Skeletal muscle tissue (tissue), 4 donors: ENCODE data around the gene RARA. TPM values are rescaled to one million over a fixed set of nuclear protein-coding genes. Genes with fewer than 3 reads are reported as not detected.
A peak's percentile ranks its signal among the peaks of the same experiment; 100 is the strongest.

ENCODE experiments used
- H3K27ac ChIP-seq: one replicate; pipeline ENCODE4 v1.7.0; 2013; ENCODE audit warnings: mild to moderate bottlenecking, low read depth, low read length, inconsistent platforms
- H3K27me3 ChIP-seq, 3 donors: one replicate each; pipeline ENCODE4 v1.7.0; 2013; ENCODE audit warnings: low read length in 3 of 3; ENCODE audit not compliant: control insufficient read depth in 3 of 3, insufficient read depth in 3 of 3
- H3K36me3 ChIP-seq, 3 donors: one replicate each; pipeline ENCODE4 v1.7.0; 2013; ENCODE audit warnings: low read length in 3 of 3; ENCODE audit not compliant: control insufficient read depth in 3 of 3, insufficient read depth in 3 of 3
- H3K4me1 ChIP-seq, 3 donors: one replicate each; pipeline ENCODE4 v1.7.0; 2013; ENCODE audit warnings: low read length in 3 of 3, mild to moderate bottlenecking in 3 of 3; ENCODE audit not compliant: control insufficient read depth in 3 of 3, insufficient read depth in 3 of 3
- H3K4me3 ChIP-seq, 3 donors: one replicate each; pipeline ENCODE4 v1.7.0; 2013; ENCODE audit warnings: low read length in 3 of 3
- H3K9ac ChIP-seq, 3 donors: one replicate each; pipeline ENCODE4 v1.7.0; 2013; ENCODE audit warnings: low read length in 3 of 3, mild to moderate bottlenecking in 3 of 3, moderate library complexity in 2 of 3, low read depth in 1 of 3
- H3K9me3 ChIP-seq, 3 donors: one replicate each; pipeline ENCODE4 v1.7.0; 2013; ENCODE audit warnings: low read length in 3 of 3; ENCODE audit not compliant: control insufficient read depth in 3 of 3
- total RNA-seq: library from RNA; depleted of rRNA; stranded (reverse); fragments of >200 nt; gene quantifications from one replicate; pipeline ENCODE4 v1.2.3, GENCODE V29; 2014
- donor health status: Osteomylitis.

RARA gene
- total RNA-seq, 1 donor from 2014 or later = 17.2 TPM

DNA sequence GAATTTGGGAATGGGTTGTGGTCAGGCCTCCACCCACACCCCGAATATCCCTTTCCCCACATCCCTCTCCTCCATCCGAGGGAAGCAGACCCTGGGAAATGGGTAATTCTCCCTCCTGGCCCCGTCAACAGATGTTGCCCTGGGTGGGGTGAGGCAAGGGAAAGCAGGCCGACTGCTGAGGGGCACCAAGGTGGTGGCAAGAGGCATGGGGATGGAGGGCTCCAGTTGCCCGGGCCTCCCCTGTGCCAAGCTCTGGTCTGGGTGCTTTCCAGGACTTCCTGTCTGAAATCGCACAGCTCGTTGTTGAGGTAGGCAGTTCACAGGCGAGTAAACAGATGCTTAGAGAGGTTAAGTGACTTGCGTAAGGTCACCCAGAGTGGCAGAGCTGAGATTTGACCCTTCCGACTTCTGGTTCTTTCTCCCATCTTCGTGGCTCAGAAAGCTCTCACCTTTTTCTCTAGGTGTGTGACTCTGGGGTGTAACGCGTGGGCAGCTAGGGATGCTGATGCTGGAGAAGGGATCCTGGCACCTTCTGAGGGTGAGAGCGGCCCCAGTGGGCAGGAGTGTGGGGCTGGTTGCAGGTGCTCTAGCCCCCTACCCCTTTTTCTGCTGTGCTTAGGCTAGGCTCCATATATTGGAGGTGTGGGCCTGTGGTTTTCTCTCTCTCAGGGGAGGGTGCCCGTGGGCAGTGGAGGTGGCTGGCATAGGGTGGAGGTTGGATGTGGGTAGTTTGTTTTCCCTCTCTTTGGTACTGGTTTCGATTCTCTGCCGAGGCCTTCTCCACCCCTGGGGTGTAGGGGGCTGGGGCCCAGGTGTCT, 17.2 kb downstream of the RARA start:
- no peaks in the 10 kb centered on the region for H3K9me3 ChIP-seq
- H3K4me3 ChIP-seq = peak overlapping the region; percentile 7 to 45 (median 28)
- H3K27ac ChIP-seq = peak overlapping the region; percentile 81
- H3K36me3 ChIP-seq = peaks cover 0 to under 1% (median 0%) of the 10 kb centered on the region in 3 donors
- peak overlapping the region; percentile 33 to 66 (median 48) for H3K9ac ChIP-seq
- no peaks in the 10 kb centered on the region for H3K27me3 ChIP-seq
- peaks cover 93 to 99% (median 94%) of the 10 kb centered on the region in 3 donors for H3K4me1 ChIP-seq

GRCh38 chr17:40326832-40327199, 17.8 kb downstream of the RARA start:
- Histone ChIP-seq H3K27ac (peak overlapping the region; percentile 81), H3K4me1 (peaks cover 93 to 99% (median 94%) of the 10 kb centered on the region in 3 donors), H3K9me3 (no peaks in the 10 kb centered on the region), H3K36me3 (peaks cover 0 to 2% (median 0%) of the 10 kb centered on the region in 3 donors), H3K27me3 (no peaks in the 10 kb centered on the region), H3K9ac (peak overlapping the region; percentile 48 to 66 (median 61)), H3K4me3 (peak overlapping the region in 2 of 3 donors; percentile 7 to 45)

GRCh38 chr17:40327244-40327729, 18.3 kb downstream of the RARA start:
- Histone ChIP-seq H3K27ac (peak overlapping the region; percentile 81), H3K27me3 (no peaks in the 10 kb centered on the region), H3K9me3 (no peaks in the 10 kb centered on the region), H3K4me3 (peak overlapping the region in 2 of 3 donors; percentile 27 to 41), H3K4me1 (peaks cover 93 to 99% (median 94%) of the 10 kb centered on the region in 3 donors), H3K9ac (peak overlapping the region in 2 of 3 donors; percentile 61 to 66), H3K36me3 (peaks cover 0 to 2% (median 0%) of the 10 kb centered on the region in 3 donors)

- peak overlapping the region; percentile 81 for H3K27ac ChIP-seq
- peaks cover 93 to 99% (median 94%) of the 10 kb centered on the region in 3 donors for H3K4me1 ChIP-seq
- H3K9ac ChIP-seq = peak overlapping the region; percentile 22 to 66 (median 59)
- no peaks in the 10 kb centered on the region for H3K27me3 ChIP-seq
- H3K4me3 ChIP-seq = peak overlapping the region in 2 of 3 donors; percentile 27 to 41
- H3K36me3 ChIP-seq = peaks cover 0 to 2% (median 0%) of the 10 kb centered on the region in 3 donors
- no peaks in the 10 kb centered on the region for H3K9me3 ChIP-seq
Measured at GRCh38 chr17:40327735-40328385, 18.9 kb downstream of the RARA start.

DNA sequence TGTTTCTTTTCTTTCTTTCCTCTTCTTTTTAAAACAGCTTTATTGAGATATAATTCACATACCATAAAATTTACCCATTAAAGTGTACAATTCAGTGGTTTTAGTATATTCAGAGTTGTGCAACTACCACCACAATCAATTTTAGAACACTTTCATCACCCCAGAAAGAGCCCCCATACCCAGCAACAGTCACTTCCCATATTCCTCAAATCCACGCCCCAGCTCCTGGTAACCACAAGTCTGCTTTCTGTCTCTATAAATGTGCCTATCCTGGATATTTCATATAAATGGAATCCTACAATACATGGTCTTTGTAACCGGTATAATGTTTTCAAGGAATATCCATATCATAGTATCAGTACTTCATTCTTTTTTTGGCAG, 19.4 kb downstream of the RARA start:
- Histone ChIP-seq H3K4me1 (peaks cover 93 to 99% (median 94%) of the 10 kb centered on the region in 3 donors), H3K27ac (peak overlapping the region; percentile 81)

GRCh38 chr17:40329839-40330794, 21.1 kb downstream of the RARA start:
- peak overlapping the region; percentile 41 to 46 (median 45) for H3K4me3 ChIP-seq

More for the DNA sequence above, 19.4 kb downstream of the RARA start:
- no peaks in the 10 kb centered on the region for H3K9me3 ChIP-seq
- peaks cover 0 to 2% (median 0%) of the 10 kb centered on the region in 3 donors for H3K36me3 ChIP-seq
- no peak overlapping the region for H3K4me3 ChIP-seq
- H3K9ac ChIP-seq = peak overlapping the region in 1 of 3 donors; percentile 59
- H3K27me3 ChIP-seq = no peaks in the 10 kb centered on the region

DNA sequence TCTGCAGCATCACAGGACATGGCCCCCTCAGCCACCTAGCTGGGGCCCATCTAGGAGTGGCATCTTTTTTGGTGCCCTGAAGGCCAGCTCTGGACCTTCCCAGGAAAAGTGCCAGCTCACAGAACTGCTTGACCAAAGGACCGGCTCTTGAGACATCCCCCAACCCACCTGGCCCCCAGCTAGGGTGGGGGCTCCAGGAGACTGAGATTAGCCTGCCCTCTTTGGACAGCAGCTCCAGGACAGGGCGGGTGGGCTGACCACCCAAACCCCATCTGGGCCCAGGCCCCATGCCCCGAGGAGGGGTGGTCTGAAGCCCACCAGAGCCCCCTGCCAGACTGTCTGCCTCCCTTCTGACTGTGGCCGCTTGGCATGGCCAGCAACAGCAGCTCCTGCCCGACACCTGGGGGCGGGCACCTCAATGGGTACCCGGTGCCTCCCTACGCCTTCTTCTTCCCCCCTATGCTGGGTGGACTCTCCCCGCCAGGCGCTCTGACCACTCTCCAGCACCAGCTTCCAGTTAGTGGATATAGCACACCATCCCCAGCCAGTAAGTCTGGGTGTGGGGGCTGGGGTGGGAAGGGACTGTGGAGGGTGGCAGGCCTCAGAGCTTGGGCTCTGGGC, 22.0 kb downstream of the RARA start:
- H3K27ac ChIP-seq = peak overlapping the region; percentile 91
- peaks cover 0 to 2% (median 2%) of the 10 kb centered on the region in 3 donors for H3K36me3 ChIP-seq

More at GRCh38 chr17:40329839-40330794, 21.1 kb downstream of the RARA start:
- peaks cover 96 to 100% (median 97%) of the 10 kb centered on the region in 3 donors for H3K4me1 ChIP-seq
- no peaks in the 10 kb centered on the region for H3K27me3 ChIP-seq
- H3K9ac ChIP-seq = peak overlapping the region; percentile 16 to 80 (median 66)
- no peaks in the 10 kb centered on the region for H3K9me3 ChIP-seq
- H3K36me3 ChIP-seq = peaks cover 0 to 2% (median 2%) of the 10 kb centered on the region in 3 donors
- H3K27ac ChIP-seq = peak overlapping the region; percentile 91

GRCh38 chr17:40331743-40332641, 23.0 kb downstream of the RARA start:
- Histone ChIP-seq H3K36me3 (peaks cover 0 to 2% (median 2%) of the 10 kb centered on the region in 3 donors), H3K27me3 (no peaks in the 10 kb centered on the region), H3K27ac (peak overlapping the region; percentile 91), H3K9me3 (no peaks in the 10 kb centered on the region), H3K4me3 (peak overlapping the region; percentile 41 to 67 (median 51)), H3K9ac (peak overlapping the region; percentile 69 to 80 (median 76)), H3K4me1 (peaks cover 87 to 94% (median 90%) of the 10 kb centered on the region in 3 donors)

More for the DNA sequence above, 22.0 kb downstream of the RARA start:
- H3K27me3 ChIP-seq = no peaks in the 10 kb centered on the region
- no peaks in the 10 kb centered on the region for H3K9me3 ChIP-seq
- peak overlapping the region; percentile 41 to 67 (median 51) for H3K4me3 ChIP-seq
- H3K9ac ChIP-seq = peak overlapping the region; percentile 16 to 80 (median 76)
- H3K4me1 ChIP-seq = peaks cover 96 to 100% (median 98%) of the 10 kb centered on the region in 3 donors
